MM.1S (cell line): ENCODE data around the gene GAB2.

ENCODE experiments used
- CTCF ChIP-seq: fragments of 300-600 bp; sonication (generic); IDR thresholded peaks from 2 replicates; pipeline ENCODE4 v1.5.1; 2016; ENCODE audit warnings: antibody characterized with exemption, low read length, mixed read lengths
- EZH2 ChIP-seq: fragments of 300-600 bp; sonication (generic); optimal IDR thresholded peaks from 2 replicates; pipeline ENCODE3; 2017; ENCODE audit warnings: low read depth, mild to moderate bottlenecking, antibody characterized with exemption, low read length, mixed read lengths
- EZH2phosphoT487 ChIP-seq: fragments of 300-600 bp; sonication (generic); IDR thresholded peaks from 2 replicates; pipeline ENCODE4 v1.6.1; 2018; ENCODE audit warnings: antibody characterized with exemption, low read length

- no peak for TF ChIP-seq CTCF
- TF ChIP-seq EZH2 = no peak
- TF ChIP-seq EZH2phosphoT487 = no peak
These were observed 62.3 kb downstream of the GAB2 start for GRCh38 chr11:78355309-78355705.
